Measurements from ENCODE around the gene SRA1.
"Not testable (repeated sequence)": the region's sequence is repeated elsewhere in the genome, so short reads cannot be mapped to it uniquely, and the experiment has no call there.

Gene SRA1

DNA sequence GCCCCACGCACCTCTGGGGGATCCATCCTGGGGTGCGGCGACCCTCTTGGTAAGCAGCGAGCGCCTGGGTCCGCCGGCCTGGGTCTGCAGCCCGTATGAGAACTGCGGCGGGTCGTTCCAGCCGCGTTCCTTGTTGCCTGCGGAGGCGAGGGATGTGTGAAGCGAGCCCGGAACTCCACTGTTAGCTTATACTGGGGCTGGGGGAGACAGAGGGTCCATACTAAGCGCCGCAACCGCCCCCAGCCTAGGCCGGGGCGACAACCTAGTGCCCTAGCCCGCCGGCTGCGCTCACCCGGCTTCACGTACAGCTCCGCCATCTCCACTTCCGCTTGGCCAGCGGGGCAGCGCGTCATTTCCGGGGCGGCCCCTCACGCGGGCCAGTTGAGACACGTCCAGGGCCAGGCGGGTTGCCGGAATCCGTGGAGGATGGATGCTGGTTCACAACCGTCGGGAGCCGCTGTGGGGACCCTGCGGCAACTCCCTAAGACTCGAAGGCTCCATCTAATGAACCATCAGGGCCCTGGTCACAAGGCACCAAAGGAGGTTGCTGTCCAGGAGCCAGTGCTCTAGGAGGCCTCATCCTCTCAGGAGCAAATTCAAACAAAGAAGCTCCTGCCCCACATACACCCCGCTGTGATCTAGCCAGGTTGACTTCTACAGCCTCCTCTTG lies at the start of gene SRA1:
TSS of gene SRA1 (minus strand) at position 338 of the 670 bp plus-strand sequence. CDS start at position 317, 21 bp downstream.
- H3K4me3 ChIP-seq (ENCODE audit: low read depth, low read length) = peak within 1 kb of the TSS; percentile 82
- TF ChIP-seq, protein P1, sequence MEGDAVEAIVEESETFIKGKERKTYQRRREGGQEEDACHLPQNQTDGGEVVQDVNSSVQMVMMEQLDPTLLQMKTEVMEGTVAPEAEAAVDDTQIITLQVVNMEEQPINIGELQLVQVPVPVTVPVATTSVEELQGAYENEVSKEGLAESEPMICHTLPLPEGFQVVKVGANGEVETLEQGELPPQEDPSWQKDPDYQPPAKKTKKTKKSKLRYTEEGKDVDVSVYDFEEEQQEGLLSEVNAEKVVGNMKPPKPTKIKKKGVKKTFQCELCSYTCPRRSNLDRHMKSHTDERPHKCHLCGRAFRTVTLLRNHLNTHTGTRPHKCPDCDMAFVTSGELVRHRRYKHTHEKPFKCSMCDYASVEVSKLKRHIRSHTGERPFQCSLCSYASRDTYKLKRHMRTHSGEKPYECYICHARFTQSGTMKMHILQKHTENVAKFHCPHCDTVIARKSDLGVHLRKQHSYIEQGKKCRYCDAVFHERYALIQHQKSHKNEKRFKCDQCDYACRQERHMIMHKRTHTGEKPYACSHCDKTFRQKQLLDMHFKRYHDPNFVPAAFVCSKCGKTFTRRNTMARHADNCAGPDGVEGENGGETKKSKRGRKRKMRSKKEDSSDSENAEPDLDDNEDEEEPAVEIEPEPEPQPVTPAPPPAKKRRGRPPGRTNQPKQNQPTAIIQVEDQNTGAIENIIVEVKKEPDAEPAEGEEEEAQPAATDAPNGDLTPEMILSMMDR (IDR thresholded peaks at IDR 0.05; ENCODE audit: low read depth, low read length) = no peak

DNA sequence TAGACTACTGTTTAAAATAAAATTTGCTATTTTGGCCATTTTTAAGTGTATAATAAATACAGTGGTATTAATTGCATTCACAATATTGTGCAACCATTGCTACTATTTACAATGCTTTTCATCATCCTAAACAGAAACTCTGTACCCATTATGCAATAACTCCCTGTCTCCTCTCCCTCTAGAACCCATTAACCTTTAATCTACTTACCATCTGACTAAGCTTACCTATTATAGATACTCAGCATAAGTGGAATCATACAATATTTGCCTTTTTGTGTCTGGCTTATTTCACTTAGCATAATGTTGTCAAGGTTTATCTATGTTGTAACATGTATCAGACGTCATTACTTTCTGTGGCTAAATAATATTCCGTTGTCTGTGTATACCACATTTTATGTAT lies 49.8 kb upstream of the SRA1 start:
- H3K4me3 ChIP-seq (ENCODE audit: low read depth, low read length) = no peak overlapping the region
- TF ChIP-seq, protein P1 (IDR thresholded peaks at IDR 0.05; ENCODE audit: low read depth, low read length) = no peak

DNA sequence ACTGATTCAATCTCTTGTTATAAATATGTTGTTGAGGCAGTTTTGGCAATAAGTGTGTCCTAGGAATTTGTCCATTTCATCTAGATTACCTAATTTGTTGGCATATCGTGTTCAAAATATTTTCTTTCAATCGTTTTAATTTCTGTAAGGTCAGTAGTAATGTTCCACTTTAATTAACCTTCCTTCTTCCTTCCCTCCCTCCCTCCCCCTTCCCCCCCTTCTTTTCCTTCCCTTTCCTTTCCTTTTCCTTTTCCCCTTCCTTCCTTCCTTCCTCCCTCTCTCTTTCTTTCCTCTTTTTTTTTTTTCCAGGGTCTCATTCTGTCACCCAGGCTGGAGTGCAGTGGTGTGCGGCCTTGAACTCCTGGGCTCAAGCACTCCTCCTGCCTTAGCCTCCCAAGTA lies 48.6 kb upstream of the SRA1 start:
- H3K4me3 ChIP-seq (ENCODE audit: low read depth, low read length) = no peak overlapping the region
- TF ChIP-seq, protein P1 (IDR thresholded peaks at IDR 0.05; ENCODE audit: low read depth, low read length) = no peak

DNA sequence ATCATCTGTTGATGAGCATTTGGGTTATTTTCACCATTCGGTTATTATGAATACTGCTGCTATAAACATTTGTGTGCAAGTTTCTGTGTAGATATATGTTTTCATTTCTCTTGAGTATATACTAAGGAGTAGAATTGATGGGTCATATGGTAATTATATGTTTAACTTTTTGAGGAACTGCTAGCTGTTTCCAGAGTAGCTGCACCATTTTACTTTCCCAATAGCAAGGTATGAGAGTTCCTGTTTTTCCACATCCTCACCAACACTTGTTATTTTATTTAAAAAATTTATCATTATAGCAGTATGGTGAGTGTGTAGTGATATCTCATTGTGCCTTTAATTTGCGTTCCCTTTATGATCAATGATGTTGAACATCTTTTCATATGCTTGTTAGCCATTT lies 46.5 kb upstream of the SRA1 start:
- TF ChIP-seq, protein P1 (IDR thresholded peaks at IDR 0.05; ENCODE audit: low read depth, low read length) = no peak
- no peak overlapping the region for H3K4me3 ChIP-seq (ENCODE audit: low read depth, low read length)

DNA sequence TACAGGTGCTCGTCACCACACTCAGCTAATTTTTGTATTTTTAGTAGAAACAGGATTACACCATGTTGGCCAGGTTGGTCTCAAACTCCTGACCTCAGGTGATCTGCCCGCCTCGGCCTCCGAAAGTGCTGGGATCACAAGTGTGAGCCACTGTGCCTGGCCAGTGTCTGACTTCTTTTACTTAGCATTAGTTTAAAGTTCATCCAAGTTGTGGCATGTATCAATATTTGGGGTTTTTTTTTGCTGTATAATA lies 46.1 kb upstream of the SRA1 start:
- not testable (repeated sequence) for H3K4me3 ChIP-seq (ENCODE audit: low read depth, low read length)

DNA sequence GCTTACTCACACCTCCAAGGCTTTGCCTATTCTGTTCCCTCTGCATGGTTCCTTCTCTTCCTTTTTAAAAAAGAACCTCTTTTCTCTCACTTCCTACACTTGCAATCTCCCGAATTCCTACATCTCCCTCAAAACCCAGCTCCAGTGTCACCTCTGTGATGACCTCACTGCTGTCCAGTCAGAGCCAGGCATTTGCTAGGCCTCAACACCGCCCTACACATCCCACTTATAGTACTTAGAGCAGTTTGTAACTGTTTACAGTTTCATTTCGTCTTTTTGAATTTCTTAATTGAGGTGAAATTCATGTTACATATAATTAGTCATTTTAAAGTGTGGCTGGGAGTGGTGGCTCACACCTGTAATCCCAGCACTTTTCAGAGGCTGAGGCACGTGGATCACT lies 44.9 kb upstream of the SRA1 start:
- TF ChIP-seq, protein P1 (IDR thresholded peaks at IDR 0.05; ENCODE audit: low read depth, low read length) = no peak
- H3K4me3 ChIP-seq (ENCODE audit: low read depth, low read length) = no peak overlapping the region

DNA sequence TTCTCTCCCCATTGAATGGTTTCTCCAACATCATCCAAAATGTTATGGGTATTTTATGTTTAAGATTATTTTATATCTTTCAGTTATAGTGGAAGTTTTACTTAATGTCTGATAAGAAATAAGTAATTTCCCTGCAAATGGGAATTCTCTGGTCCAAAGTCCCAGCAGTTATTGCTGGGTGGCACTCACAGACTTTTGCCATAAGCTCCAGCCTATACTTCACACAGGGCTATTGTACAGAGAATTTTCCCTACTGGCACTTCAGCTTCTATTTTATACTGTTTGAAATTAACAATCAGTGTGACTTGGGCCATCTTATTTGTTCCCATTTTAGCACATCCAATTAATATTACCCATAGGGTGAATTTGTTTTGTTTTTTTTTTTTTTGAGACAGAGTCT lies 42.8 kb upstream of the SRA1 start:
- H3K4me3 ChIP-seq (ENCODE audit: low read depth, low read length) = no peak overlapping the region
- TF ChIP-seq, protein P1 (IDR thresholded peaks at IDR 0.05; ENCODE audit: low read depth, low read length) = no peak

DNA sequence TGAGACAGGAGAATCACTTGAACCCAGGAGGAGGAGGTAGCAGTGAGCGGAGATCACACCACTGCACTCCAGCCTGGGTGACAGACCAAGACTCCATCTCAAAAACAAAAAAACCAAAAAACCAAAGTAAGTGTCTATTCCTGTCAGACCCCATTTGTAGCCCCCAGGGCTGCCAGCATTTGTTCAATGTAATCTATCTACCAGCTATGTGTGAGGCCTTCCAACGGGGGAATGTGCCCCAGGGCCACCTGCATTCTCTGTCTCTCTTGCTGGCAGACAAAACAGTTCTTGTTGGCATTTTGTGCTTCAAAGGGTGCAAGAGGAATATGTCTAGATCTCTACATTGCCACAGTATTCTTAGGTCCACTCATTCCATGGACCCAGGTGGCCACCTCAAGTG lies 41.6 kb upstream of the SRA1 start:
- H3K4me3 ChIP-seq (ENCODE audit: low read depth, low read length) = no peak overlapping the region
- TF ChIP-seq, protein P1 (IDR thresholded peaks at IDR 0.05; ENCODE audit: low read depth, low read length) = no peak
